Osteocyte (in vitro differentiated cells): ENCODE results near the gene ENOSF1. TPM values are rescaled to one million over a fixed set of nuclear protein-coding genes. Genes with fewer than 3 reads are reported as not detected.

Source experiments
- DNase-seq: peaks from one replicate; pipeline ENCODE4 v3.0.0; 2021; ENCODE audit warnings: mixed read lengths; ENCODE audit not compliant: unreplicated experiment; ENCODE audit errors: extremely low spot score
- H3K27ac Mint-ChIP-seq: one replicate; pipeline ENCODE4 v1.8.0; 2021; ENCODE audit warnings: mild to moderate bottlenecking, mixed read lengths; ENCODE audit not compliant: unreplicated experiment
- H3K27me3 Mint-ChIP-seq: one replicate; pipeline ENCODE4 v1.8.0; 2021; ENCODE audit warnings: mixed read lengths; ENCODE audit not compliant: unreplicated experiment
- H3K36me3 Mint-ChIP-seq: one replicate; pipeline ENCODE4 v1.8.0; 2021; ENCODE audit warnings: mixed read lengths; ENCODE audit not compliant: unreplicated experiment
- H3K4me1 Mint-ChIP-seq: one replicate; pipeline ENCODE4 v1.8.0; 2021; ENCODE audit warnings: mixed read lengths; ENCODE audit not compliant: unreplicated experiment
- H3K4me3 Mint-ChIP-seq: one replicate; pipeline ENCODE4 v1.8.0; 2021; ENCODE audit warnings: mild to moderate bottlenecking, moderate library complexity, mixed read lengths; ENCODE audit not compliant: unreplicated experiment
- H3K9me3 Mint-ChIP-seq: one replicate; pipeline ENCODE4 v1.8.0; 2021; ENCODE audit warnings: mixed read lengths; ENCODE audit not compliant: unreplicated experiment
- CTCF ChIP-seq: fragments of 200-600 bp; sonication (generic); IDR thresholded peaks from 2 replicates; pipeline ENCODE4 v1.5.0; 2021; ENCODE audit warnings: antibody characterized with exemption, mild to moderate bottlenecking, moderate library complexity
- total RNA-seq: library from RNA; stranded (reverse); gene quantifications from 2 replicates; pipeline ENCODE4 v1.2.1, GENCODE V29; 2021

The ENOSF1 gene
- total RNA-seq, 1 donor from 2014 or later: 22.3 TPM

GRCh38 chr18:659597-659996, 52.8 kb downstream of the ENOSF1 start:
- peaks cover 7% of the 10 kb centered on the region for H3K36me3 Mint-ChIP-seq

GRCh38 chr18:658947-659533, 53.4 kb downstream of the ENOSF1 start:
- DNase-seq: no peak
- Mint-ChIP-seq H3K27ac (no peak overlapping the region), H3K4me1 (peaks cover 16% of the 10 kb centered on the region), H3K4me3 (peak overlapping the region; percentile 88), H3K27me3 (no peaks in the 10 kb centered on the region), H3K36me3 (peaks cover 7% of the 10 kb centered on the region), H3K9me3 (peaks cover 4% of the 10 kb centered on the region)
- TF ChIP-seq CTCF: no peak

More at GRCh38 chr18:659597-659996, 52.8 kb downstream of the ENOSF1 start:
- no peak for TF ChIP-seq CTCF
- no peak overlapping the region for H3K27ac Mint-ChIP-seq
- peaks cover 16% of the 10 kb centered on the region for H3K4me1 Mint-ChIP-seq
- no peak for DNase-seq
- peak overlapping the region; percentile 88 for H3K4me3 Mint-ChIP-seq
- H3K9me3 Mint-ChIP-seq: peaks cover 4% of the 10 kb centered on the region
- no peaks in the 10 kb centered on the region for H3K27me3 Mint-ChIP-seq

GRCh38 chr18:658001-658946, 54.2 kb downstream of the ENOSF1 start:
- H3K4me3 Mint-ChIP-seq: peak overlapping the region; percentile 88
- peaks cover 7% of the 10 kb centered on the region for H3K36me3 Mint-ChIP-seq
- peak overlapping the region; percentile 76 for H3K27ac Mint-ChIP-seq
- H3K4me1 Mint-ChIP-seq: peaks cover 16% of the 10 kb centered on the region
- H3K27me3 Mint-ChIP-seq: no peaks in the 10 kb centered on the region
- TF ChIP-seq CTCF: no peak
- H3K9me3 Mint-ChIP-seq: peaks cover 4% of the 10 kb centered on the region
- DNase-seq: peak; percentile 94

GRCh38 chr18:657311-658000, 55.0 kb downstream of the ENOSF1 start, which contains the start of gene TYMS:
TSS of gene TYMS (plus strand) at chr18:657653. CDS start at chr18:657743, 90 bp downstream.
- Mint-ChIP-seq H3K4me3 (peak within 1 kb of the TSS; percentile 88), H3K36me3 (peaks cover 7% of the 10 kb centered on the region), H3K9me3 (peaks cover 4% of the 10 kb centered on the region), H3K4me1 (peaks cover 16% of the 10 kb centered on the region), H3K27me3 (no peaks in the 10 kb centered on the region), H3K27ac (peak within 1 kb of the TSS; percentile 76)
- no peak for DNase-seq
- peak; percentile 16 for TF ChIP-seq CTCF
